GM19351 (cell line): ENCODE results near the gene ILF3.
A peak's percentile ranks its signal among the peaks of the same experiment; 100 is the strongest.
"Not testable (repeated sequence)": the region's sequence is repeated elsewhere in the genome, so short reads cannot be mapped to it uniquely, and the experiment has no call there.

ENCODE experiments used
- ATAC-seq: cut with Tn5 transposase; IDR thresholded peaks from one replicate; pipeline ENCODE4 v1.9.1; 2021; ENCODE audit warnings: mild to moderate bottlenecking, moderate library complexity; ENCODE audit not compliant: unreplicated experiment

Gene ILF3

DNA sequence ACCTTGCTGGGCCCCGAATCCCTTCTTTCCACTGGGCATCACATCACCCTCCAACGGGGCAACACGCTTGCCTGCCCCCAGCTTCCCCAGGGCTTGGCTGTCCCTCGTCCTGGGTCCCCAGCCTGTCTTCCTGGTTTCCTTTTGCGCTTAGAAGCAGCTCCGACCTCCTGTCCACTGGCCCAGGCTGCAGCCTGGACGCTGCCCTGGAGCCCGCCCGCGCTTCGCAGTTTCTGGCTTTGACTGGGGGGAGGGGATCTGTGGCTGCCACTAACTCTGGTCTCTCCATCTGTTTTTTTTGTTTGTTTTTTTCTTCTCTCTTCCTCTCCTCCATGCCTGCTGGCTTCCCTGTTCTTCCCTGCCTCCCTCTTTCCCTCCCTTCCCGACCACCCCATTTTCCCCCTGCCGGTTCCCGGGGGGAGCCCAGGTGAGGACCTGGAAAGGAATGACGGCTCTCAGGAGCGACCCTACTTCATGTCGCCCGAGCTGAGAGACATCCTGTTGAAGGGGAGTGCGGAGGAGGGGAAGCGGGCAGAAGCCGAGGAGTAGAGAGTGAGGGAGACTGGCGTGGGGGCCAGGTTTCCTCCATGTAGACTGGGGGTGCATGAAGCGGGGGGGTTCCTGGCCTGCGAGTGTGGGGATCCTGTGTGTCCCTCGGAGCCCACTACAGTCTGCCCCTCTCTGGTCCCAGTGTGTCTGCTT, 11.5 kb upstream of the ILF3 start:
- no peak for ATAC-seq

DNA sequence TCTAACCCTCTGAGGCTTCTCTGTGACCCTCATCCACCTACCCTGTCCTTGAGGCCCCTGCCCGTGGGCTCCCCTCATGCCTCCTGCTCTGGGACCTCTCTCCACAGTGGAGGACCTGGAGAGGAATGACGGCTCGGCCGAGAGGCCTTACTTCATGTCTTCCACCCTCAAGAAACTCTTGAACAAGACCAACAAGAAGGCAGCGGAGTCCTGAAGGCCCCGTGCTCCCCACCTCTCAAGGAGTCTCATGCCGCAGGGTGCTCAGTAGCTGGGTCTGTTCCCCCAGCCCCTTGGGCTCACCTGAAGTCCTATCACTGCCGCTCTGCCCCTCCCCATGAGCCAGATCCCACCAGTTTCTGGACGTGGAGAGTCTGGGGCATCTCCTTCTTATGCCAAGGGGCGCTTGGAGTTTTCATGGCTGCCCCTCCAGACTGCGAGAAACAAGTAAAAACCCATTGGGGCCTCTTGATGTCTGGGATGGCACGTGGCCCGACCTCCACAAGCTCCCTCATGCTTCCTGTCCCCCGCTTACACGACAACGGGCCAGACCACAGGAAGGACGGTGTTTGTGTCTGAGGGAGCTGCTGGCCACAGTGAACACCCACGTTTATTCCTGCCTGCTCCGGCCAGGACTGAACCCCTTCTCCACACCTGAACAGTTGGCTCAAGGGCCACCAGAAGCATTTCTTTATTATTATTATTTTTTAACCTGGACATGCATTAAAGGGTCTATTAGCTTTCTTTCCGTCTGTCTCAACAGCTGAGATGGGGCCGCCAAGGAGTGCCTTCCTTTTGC, 10.8 kb upstream of the ILF3 start:
- ATAC-seq = no peak

DNA sequence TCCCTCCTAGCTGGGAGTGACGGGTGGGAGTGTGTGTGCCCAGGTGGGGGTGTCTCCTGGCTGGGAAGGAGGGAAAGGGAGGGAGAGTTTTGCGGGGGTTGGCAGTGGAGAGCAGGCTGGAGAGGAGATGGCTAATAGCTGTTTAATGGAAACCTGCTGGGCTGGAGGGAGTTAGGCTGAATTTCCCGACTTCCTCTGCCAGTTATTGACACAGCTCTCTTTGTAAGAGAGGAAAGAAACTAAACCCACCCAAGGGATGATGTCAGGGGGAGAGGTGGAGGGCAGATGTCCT, 10.2 kb upstream of the ILF3 start:
- no peak for ATAC-seq

DNA sequence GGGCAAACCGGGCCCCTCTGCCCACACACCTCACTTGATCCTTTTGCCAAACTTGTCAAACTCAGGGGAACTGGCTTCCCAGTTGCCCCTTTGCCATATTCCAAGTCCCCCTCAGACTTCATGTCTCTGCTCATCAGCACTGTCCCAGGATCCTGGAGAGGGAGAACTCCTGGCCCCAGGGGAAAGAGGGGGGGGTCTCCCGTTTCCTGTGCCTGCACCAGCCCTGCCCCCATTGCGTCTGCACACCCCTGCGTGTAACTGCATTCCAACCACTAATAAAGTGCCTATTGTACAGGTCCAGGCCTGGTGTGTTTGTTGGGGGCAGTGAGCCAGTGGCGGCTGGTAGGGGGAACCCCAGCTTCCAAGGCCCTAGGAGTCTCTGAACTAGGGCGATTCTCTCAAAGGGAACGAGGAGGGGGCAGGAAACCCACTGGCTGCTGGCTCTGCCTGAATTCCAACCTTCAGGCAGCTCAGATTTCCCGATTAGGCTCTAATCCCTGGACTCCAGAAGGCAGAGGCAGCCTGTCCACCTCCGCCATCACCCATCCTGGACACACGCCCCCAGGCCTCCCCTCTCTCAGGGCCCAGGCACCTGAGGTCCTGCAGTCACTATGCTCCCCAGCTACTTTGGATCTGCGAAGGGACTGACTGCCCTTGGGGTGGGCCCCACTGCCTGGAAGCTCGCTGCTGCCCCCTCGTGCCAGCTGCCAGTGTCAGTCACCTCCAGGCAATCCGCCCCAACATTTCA, 9.7 kb upstream of the ILF3 start:
- no peak for ATAC-seq

DNA sequence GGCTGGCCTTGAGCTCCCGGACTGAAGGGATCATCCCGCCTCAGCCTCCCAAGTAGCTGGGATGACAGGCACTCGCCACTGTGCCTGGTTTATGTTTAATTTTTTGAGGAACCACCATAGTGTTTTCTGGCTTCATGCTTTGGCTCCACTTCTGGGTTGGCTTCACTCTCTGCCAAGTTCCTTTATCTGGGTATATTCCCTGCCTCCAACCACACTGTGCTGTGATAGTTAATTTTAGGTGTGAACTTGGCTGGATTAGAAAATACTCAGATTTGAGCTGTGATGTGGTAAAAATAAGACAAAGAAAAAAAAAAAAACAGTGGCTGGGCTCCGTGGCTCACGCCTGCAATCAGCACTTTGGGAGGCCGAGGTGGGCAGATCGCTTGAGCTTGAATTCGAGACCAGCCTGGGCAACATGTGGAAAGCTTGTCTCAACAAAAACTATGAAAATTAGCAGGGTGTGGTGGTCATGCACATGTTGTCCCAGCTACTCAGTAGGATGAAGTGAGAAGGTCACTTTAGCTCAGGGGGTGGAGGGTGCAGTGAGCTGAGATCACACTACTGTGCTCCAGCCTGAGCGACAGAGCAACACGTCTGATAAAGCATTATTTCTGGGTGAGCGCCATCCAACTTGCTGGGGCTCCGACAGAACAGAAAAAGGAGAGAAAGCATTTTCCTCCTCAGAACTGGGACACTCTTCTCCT, 7.5 kb upstream of the ILF3 start:
- ATAC-seq = no peak

DNA sequence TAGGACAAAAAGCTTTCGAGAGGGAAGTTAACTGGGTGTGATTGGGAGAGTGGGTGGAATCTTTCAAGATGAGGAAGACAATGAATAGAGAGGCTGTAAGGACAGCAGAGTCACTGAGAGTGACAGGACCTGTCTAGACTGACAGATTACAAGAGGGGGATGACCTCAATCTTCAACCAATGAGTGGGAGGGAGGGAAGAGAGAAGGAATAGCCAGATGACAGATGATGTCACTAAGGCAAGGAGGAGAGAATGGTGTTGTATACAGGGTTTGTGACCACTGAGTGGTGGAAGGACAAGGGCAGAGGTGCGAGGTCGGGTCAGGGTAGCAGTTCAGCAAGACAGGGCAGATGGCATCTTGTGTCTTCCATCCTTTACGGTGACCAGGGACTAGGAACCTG, 5.8 kb upstream of the ILF3 start:
- no peak for ATAC-seq

DNA sequence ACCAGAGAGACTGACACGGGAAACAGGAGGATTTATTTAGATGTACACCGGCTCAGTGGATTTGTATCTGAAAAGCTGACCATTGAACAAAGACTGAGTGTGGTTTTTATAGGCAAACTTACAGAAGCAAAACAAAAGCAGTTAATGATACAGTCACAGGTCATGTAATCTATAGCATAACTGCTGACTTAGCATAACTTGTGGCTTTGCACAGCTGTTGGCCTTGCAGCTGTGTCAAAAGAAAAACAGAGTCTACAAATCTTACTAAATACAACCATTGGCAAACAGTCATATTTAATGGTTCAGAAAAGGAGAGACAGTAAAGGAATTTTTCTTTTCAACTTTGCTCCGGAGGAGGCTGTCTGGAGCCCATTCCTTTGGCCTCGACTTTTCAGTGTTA, 2.3 kb upstream of the ILF3 start:
- no peak for ATAC-seq

DNA sequence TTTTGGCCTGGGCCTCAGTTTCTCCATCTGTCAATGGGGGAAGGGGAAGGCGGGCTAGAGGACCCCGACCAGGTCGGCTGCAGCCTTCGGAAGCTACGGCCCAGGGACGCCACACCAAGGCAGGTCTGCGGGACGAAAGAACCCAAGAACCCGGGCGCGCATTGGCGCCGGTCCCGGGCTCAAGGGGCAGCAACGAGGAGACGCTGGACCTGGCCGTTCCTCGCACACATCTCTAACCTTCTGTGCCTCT, 739 bp upstream of the ILF3 start:
- no peak for ATAC-seq

DNA sequence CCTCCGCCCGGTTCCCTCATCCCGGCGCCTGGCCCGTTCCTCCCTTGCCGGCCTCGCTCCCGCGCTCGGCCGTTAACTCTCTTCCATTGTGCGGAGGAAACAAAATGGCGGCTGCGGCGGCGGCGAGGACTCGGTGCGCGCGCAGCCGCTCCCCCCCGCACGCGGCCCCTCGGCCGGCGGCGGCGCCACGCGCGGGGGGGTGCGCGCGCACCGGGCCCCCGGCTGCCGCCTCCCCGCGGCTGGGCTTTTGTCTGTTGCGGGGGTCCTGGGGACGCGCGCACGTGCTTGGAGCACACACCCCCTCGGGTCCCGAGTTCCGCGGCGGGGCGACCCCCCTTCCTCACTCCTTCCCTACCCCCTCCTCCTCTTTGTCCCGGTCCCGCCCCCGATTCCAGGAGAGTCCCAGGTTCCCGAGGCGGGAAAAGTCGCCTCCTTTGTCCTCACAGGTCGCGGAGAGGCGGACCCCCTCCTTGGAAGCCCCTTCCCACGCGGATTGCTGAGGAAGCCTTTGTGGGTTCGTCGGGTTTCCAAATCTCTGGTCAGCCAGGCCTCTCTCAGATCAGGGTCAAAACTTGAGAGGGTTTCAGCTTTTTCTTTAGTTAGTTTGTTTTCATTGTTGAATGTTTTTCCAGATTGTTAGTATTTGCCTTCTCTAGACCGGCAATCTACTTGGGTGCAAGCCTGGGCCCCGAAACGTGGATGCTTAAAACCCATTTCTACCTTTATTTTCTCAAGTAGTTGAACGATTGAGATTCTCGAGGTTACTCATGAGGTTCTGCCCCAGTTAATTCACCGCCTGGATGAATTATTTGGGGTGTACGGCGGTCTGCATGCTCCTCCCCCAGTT, 687 bp downstream of the ILF3 start:
- ATAC-seq = peak; percentile 17

DNA sequence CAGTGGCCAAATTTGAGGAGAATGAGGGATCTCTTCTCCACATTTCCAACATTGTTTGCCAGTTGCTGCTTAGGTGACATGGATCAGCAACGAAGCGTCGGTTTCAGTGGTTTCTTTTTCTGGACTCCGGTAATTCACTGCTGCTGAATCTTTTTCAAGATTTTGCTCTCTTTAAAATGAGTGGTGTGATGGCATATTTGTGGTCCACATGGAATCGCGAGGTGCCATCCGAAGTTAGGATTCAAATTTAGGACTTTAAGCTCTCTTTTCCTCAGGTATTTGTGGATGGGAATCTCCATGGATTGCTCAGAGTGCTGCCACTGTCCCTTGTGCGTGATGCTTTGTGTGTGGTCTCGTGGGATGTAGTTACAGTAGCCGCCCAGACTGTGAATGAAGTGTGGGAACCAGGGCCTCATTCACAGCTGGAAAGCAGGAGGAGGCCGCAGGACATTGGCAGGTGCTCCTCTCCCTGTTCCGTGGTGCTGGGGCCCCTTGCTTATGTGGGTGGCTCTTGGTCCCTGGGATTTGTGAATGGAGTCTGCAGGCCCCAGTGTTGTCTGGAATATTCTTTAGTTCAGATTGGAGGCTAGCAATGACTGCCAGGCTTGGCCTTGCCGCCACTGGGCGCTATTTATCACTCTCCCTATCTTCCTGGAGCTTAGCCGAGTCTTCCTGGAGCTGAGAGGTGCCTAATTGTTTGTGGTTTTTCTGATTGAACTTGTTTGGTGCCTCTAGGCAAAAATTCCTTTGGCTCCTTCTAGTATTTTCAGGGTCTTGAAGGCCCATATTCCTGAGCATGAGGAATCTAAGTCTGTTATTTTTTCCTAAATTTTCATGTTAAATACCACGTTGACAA, 1.5 kb downstream of the ILF3 start:
- ATAC-seq = no peak

DNA sequence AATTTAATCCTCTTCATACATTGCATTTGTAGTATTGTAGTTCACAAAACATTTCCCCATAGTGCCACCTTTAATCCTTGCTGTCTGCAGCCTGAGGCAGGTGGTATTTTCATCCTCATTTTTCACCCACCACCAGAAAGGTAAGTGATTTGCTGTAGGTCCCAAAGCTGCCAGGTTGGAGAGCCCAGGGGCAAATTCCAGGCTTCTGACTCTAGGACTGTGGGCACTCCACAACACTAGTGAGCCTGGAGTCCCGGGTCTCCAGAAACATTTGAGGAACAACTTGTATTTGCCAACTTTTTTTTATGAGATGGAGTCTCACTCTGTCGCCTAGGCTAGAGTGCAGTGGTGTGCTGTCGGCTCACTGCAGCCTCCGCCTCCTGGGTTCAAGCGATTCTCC, 6.2 kb downstream of the ILF3 start:
- no peak for ATAC-seq

DNA sequence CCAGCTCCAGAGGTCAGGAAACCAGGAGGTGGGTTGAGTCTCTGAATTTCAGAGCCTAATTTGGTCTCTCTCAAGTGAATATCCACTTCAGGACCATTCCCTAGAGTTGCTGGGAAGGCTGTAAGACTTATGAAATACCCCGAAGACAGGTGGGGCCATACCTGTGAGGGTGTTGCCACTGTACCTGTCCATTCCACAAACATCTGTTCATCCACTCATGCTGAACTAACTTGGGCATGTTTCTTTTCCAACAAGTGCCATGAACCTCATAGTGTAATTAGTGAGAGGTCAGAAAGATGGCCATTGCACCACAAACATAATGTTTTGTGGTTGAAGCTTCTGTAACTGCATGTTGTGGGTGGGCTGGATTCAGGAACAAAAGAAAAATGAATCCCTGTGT, 7.8 kb downstream of the ILF3 start:
- ATAC-seq = no peak

DNA sequence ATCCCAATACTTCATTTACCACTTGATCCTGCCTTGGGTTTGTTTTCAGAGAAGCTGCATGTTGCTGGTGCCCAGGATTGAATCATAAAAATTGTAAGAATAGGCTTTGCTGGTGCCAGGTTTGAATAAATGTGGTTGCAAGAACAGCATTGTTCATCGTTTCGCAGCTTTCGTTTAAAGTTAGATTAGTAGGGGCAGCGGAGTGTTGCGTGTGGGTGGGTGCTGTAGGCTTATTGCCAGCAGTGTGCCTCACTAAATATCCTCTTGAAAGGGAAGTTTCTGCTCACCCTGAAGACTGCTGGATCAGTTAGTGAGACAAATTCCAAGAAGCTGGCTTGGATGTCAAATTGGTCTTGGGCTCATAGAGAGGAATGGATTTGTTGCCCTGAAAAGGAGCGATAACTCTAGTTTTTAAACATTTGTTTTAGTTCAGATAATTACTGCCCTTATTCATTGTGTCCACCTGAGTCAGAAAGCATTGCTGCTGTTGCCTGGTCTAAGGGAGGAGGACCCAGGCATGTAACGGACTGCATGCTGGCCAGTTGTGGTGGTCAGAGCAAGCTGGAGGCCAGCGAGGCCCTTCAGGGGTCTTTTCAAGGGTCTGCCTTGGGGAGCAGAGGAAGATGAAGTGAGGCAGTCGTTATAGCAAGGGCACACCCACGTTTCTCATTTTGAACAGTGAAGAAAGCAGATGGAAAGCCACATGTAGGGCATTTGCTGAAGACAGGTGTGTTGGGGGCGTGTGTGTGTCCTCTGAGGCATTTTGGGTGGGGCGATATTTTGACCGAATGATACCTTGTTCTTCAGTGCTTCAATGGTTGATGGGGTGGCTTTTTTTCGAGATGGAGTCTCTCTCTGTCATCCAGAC, 8.5 kb downstream of the ILF3 start:
- no peak for ATAC-seq

DNA sequence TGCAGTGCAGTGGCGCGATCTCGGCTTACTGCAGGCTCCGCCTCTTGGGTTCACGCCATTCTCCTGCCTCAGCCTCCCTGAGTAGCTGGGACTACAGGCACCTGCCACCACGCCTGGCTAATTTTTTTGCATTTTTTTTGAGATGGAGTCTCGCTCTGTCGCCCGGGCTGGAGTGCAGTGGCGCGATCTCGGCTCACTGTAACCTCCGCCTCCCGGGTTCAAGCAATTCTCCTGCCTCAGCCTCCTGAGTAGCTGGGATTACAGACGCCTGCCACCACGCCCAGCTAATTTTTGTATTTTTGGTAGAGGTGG, 9.1 kb downstream of the ILF3 start:
- ATAC-seq = not testable (repeated sequence)

DNA sequence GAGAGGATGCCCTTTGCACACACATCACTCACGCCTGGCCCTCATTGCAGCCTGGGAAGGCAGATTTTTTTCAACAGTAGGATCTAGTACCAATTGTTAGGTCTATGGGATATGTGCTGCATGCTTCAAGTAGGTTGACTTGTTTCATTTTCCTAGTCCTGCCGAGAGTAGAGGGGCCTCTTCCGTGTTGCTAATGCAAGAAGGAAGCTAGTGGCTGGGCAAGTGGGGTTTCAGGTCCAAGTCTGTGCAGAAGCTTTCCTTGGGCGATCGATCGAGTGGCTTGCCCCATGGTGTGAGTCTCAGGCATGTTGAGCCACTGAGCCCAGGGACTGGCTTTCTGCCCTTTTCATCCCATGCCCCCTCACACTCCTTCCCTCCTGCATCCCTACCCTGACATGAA, 13.7 kb downstream of the ILF3 start:
- no peak for ATAC-seq

DNA sequence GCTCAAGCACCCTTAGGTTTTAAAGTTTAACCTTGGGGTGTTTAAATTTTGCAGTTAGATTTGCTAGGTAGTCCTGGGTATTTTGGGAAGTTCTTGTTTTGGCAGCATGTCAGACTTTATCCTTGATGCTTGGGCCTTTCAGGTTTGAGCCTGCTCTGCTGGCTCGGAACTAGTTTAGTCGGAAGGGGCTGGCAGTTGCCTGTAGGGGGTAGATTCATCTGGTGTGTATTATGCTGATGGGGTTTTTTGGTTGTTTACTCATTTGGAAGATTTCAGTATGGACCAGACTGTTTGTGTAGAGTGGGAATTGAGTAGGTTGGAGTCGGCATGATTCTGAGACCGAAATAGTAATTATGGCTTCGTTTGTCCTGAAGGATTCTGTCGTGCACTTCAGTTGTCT, 15.1 kb downstream of the ILF3 start:
- ATAC-seq = no peak

DNA sequence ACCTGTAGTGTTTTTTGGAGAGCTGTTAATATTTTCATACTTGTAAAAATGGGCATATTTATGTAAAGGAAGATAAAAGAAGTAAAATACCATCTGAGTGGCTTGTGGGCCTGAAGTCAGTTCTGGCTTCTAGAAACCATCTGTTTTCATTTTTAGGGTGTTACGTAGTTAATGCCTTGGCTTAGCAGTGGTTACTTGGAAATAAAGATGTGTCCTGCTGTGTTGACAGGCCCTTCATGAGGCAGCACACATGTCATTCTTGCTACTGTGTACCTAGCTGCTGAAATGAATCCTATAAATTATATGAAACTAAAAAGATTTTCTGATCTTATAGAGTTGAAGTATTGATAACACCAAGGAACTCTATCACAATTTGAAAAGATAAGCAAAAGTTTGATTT, 16.0 kb downstream of the ILF3 start:
- ATAC-seq = no peak

DNA sequence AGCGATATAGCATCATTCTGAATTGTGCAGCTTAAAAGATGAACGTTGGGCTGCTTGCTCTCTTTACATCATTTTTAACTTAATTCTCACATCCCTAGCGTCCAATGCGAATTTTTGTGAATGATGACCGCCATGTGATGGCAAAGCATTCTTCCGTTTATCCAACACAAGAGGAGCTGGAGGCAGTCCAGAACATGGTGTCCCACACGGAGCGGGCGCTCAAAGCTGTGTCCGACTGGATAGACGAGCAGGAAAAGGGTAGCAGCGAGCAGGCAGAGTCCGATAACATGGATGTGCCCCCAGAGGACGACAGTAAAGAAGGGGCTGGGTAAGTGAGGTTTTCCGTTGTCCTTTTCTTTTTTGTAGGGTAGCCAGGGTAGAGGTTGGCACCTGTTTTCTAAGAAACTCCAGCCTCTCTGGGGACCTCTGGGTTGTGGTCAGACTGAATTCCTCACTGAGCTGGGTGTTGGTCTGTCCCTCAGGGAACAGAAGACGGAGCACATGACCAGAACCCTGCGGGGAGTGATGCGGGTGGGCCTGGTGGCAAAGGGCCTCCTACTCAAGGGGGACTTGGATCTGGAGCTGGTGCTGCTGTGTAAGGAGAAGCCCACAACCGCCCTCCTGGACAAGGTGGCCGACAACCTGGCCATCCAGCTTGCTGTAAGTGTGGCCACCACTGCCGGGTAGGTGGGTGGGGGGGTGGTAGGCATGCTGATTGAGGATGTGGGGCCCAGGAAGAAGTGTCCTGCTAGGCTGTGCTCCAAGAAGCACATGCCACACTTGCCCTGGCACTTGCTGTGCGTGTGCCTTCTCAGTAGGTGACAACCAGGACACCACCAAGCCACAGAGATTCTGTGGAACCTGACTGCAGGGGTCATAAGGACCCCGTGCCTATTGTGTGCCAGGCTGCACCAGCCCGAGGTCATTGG, 17.0 kb downstream of the ILF3 start:
- ATAC-seq = no peak
